ENCODE data around the gene GRM8.

The GRM8 gene

GRCh38 chr7:127253281-127254162, 781 bp upstream of the GRM8 start:
- peak; percentile 87 for DNase-seq (ENCODE audit: low read depth)
- Histone ChIP-seq H3K4me3 (ENCODE audit: low read length) (peak overlapping the region; percentile 88), H3K9me3 (ENCODE audit: control insufficient read depth, low read length) (no peaks in the 10 kb centered on the region), H3K9ac (ENCODE audit: low read length) (peak overlapping the region; percentile 58), H3K27me3 (replicated peaks; ENCODE audit: control insufficient read depth, insufficient read depth, low read length) (peaks cover 69% of the 10 kb centered on the region), H3K36me3 (ENCODE audit: control insufficient read depth, insufficient read depth, low read length, severe bottlenecking) (no peaks in the 10 kb centered on the region), H3K4me1 (ENCODE audit: control insufficient read depth, insufficient read depth, low read length) (peaks cover 15% of the 10 kb centered on the region)

GRCh38 chr7:127252377-127252713, 396 bp downstream of the GRM8 start:
- Histone ChIP-seq H3K4me3 (ENCODE audit: low read length) (peak overlapping the region; percentile 88), H3K4me1 (ENCODE audit: control insufficient read depth, insufficient read depth, low read length) (peaks cover 15% of the 10 kb centered on the region), H3K9me3 (ENCODE audit: control insufficient read depth, low read length) (no peaks in the 10 kb centered on the region), H3K27me3 (replicated peaks; ENCODE audit: control insufficient read depth, insufficient read depth, low read length) (peaks cover 68% of the 10 kb centered on the region), H3K36me3 (ENCODE audit: control insufficient read depth, insufficient read depth, low read length, severe bottlenecking) (no peaks in the 10 kb centered on the region), H3K9ac (ENCODE audit: low read length) (peak overlapping the region; percentile 25)
- DNase-seq (ENCODE audit: low read depth) = no peak

- Histone ChIP-seq H3K9ac (ENCODE audit: low read length) (peak overlapping the region; percentile 25), H3K36me3 (ENCODE audit: control insufficient read depth, insufficient read depth, low read length, severe bottlenecking) (no peaks in the 10 kb centered on the region), H3K9me3 (ENCODE audit: control insufficient read depth, low read length) (no peaks in the 10 kb centered on the region), H3K4me1 (ENCODE audit: control insufficient read depth, insufficient read depth, low read length) (peaks cover 15% of the 10 kb centered on the region), H3K4me3 (ENCODE audit: low read length) (peak overlapping the region; percentile 88), H3K27me3 (replicated peaks; ENCODE audit: control insufficient read depth, insufficient read depth, low read length) (peaks cover 67% of the 10 kb centered on the region)
- peak; percentile 9 for DNase-seq (ENCODE audit: low read depth)
Observed at GRCh38 chr7:127251465-127252376, 1.0 kb downstream of the GRM8 start.

DNA sequence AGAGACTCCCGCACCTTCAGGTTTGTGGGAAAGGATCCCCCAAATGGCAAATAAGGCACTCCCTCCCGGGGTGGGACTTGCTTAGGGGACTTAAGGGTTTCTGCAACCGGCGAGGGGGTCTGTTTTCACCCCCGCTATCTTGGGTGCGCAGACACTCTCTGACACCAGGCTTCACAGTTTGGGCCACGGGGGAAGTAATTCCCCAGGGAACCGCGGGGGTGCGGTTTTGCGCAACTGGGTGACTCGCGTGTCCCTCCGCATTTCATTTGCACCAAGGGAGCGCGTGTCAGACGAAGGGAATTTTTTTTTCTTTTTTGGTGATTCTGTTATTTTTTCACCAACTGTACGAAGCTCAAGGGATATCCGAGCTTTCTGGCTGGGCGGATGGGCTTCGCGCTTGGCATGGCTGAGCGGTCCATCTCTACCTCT, 1.7 kb downstream of the GRM8 start:
- Histone ChIP-seq H3K9ac (ENCODE audit: low read length) (no peak overlapping the region), H3K36me3 (ENCODE audit: control insufficient read depth, insufficient read depth, low read length, severe bottlenecking) (no peaks in the 10 kb centered on the region), H3K4me1 (ENCODE audit: control insufficient read depth, insufficient read depth, low read length) (peaks cover 15% of the 10 kb centered on the region), H3K9me3 (ENCODE audit: control insufficient read depth, low read length) (no peaks in the 10 kb centered on the region), H3K4me3 (ENCODE audit: low read length) (no peak overlapping the region), H3K27me3 (replicated peaks; ENCODE audit: control insufficient read depth, insufficient read depth, low read length) (peaks cover 67% of the 10 kb centered on the region)
- no peak for DNase-seq (ENCODE audit: low read depth)

DNA sequence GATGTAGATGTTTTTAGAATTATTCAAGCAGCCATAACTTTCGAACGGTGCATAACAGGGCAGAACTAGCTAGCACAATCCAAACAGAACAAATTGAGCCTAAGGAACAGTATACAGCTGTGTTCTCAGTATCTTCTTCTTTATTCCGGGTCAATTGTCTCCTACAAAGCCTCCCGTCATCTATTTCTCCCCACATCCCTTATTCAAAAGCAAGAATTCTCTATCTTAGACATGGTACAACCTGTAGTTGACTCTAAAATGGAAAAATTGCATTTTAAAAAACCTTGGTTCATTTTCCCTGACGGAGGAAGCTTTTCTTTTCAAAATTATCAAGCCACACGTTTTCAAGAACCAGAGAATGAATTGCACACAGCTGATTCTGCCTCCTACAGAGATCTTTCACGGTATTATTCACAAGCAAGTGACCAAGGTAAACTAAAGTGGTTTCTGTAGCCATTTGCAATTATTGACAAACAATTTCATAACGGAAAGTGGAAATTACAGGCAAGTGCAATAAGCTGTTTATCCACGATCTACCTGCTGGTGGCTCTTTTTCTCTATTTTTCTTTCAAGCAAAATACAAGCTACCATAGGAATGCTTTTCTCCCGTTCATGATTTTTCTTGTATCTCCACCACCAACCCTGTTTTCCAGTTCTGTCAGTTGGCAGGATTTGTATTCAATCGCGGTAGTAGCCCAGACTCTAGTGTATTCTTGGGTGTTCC, 2.3 kb downstream of the GRM8 start:
- H3K36me3 ChIP-seq (ENCODE audit: control insufficient read depth, insufficient read depth, low read length, severe bottlenecking) = no peaks in the 10 kb centered on the region
- peaks cover 66% of the 10 kb centered on the region for H3K27me3 ChIP-seq (replicated peaks; ENCODE audit: control insufficient read depth, insufficient read depth, low read length)
- no peak overlapping the region for H3K9ac ChIP-seq (ENCODE audit: low read length)
- no peaks in the 10 kb centered on the region for H3K9me3 ChIP-seq (ENCODE audit: control insufficient read depth, low read length)
- no peak for DNase-seq (ENCODE audit: low read depth)
- H3K4me1 ChIP-seq (ENCODE audit: control insufficient read depth, insufficient read depth, low read length) = peaks cover 15% of the 10 kb centered on the region
- H3K4me3 ChIP-seq (ENCODE audit: low read length) = no peak overlapping the region

DNA sequence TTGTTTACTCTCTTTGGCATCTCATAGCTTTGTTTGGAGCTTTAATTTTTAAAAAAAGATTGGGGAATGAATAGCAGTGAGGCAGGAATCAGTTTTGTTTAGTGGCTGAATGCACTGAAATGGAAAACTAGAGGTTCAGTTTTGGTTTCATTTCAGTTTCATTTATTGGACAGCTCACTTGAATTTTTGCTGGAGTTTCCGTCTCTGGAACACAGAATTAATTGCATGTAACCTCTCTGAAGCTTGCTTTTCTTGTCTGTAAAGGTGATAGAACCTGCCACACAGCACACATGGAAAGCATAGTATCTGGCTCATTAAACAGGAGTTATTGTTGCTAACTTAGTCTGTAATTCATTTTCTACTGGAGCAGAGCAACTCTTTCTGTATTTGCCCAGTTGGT, 7.1 kb downstream of the GRM8 start:
- no peak overlapping the region for H3K9ac ChIP-seq (ENCODE audit: low read length)
- H3K4me3 ChIP-seq (ENCODE audit: low read length) = no peak overlapping the region
- no peak for DNase-seq (ENCODE audit: low read depth)
- peaks cover 38% of the 10 kb centered on the region for H3K27me3 ChIP-seq (replicated peaks; ENCODE audit: control insufficient read depth, insufficient read depth, low read length)
- H3K4me1 ChIP-seq (ENCODE audit: control insufficient read depth, insufficient read depth, low read length) = no peaks in the 10 kb centered on the region
- H3K36me3 ChIP-seq (ENCODE audit: control insufficient read depth, insufficient read depth, low read length, severe bottlenecking) = no peaks in the 10 kb centered on the region
- no peaks in the 10 kb centered on the region for H3K9me3 ChIP-seq (ENCODE audit: control insufficient read depth, low read length)

DNA sequence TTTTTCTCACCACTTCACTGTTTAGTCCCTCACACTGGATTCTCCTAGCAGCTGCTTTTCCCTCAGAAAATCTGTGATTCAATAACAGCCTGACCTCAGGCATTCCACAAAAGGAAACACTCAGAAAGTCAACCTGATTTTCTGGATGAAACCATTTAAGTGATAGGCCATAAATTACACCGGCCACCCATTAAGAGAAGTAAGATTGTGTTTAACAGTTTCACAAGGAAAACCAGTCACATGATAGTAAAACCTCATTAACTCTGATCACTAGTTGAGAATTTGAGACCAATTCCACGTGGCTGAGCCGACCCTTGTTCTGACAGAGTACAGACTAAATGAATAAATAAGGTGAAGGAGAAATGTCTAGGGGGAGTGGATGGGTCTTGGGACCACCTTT, 7.7 kb downstream of the GRM8 start:
- Histone ChIP-seq H3K36me3 (ENCODE audit: control insufficient read depth, insufficient read depth, low read length, severe bottlenecking) (no peaks in the 10 kb centered on the region), H3K4me1 (ENCODE audit: control insufficient read depth, insufficient read depth, low read length) (no peaks in the 10 kb centered on the region), H3K9me3 (ENCODE audit: control insufficient read depth, low read length) (no peaks in the 10 kb centered on the region), H3K4me3 (ENCODE audit: low read length) (no peak overlapping the region), H3K27me3 (replicated peaks; ENCODE audit: control insufficient read depth, insufficient read depth, low read length) (peaks cover 32% of the 10 kb centered on the region), H3K9ac (ENCODE audit: low read length) (no peak overlapping the region)
- DNase-seq (ENCODE audit: low read depth) = no peak

DNA sequence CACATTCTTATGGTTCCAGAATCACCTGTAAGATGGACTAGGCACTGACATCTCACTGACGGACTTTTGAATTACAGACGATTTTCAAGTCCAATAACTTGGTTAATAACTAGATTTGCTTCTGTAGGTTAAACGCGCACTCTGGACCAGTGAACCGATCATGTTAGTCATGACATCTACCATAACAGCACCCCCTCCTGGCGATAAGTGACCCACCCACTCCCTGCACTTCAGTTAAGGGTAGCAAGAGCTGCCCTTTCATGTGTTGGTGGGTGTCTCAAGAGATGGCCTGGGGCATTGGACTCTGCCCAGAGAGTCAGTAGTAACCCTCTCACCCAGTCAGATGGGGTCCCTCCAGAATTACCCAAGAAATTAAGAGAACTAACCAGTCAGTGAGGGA, 12.9 kb downstream of the GRM8 start:
- DNase-seq (ENCODE audit: low read depth) = no peak
- no peaks in the 10 kb centered on the region for H3K9me3 ChIP-seq (ENCODE audit: control insufficient read depth, low read length)

GRCh38 chr7:127233630-127234029, 19.1 kb downstream of the GRM8 start:
- Histone ChIP-seq H3K9ac (ENCODE audit: low read length) (no peak overlapping the region), H3K9me3 (ENCODE audit: control insufficient read depth, low read length) (no peaks in the 10 kb centered on the region), H3K36me3 (ENCODE audit: control insufficient read depth, insufficient read depth, low read length, severe bottlenecking) (no peaks in the 10 kb centered on the region), H3K4me3 (ENCODE audit: low read length) (no peak overlapping the region), H3K4me1 (ENCODE audit: control insufficient read depth, insufficient read depth, low read length) (no peaks in the 10 kb centered on the region), H3K27me3 (replicated peaks; ENCODE audit: control insufficient read depth, insufficient read depth, low read length) (peaks cover 3% of the 10 kb centered on the region)
- no peak for DNase-seq (ENCODE audit: low read depth)

More for the DNA sequence above, 12.9 kb downstream of the GRM8 start:
- no peaks in the 10 kb centered on the region for H3K36me3 ChIP-seq (ENCODE audit: control insufficient read depth, insufficient read depth, low read length, severe bottlenecking)
- no peak overlapping the region for H3K9ac ChIP-seq (ENCODE audit: low read length)
- H3K4me3 ChIP-seq (ENCODE audit: low read length) = no peak overlapping the region
- H3K27me3 ChIP-seq (replicated peaks; ENCODE audit: control insufficient read depth, insufficient read depth, low read length) = no peaks in the 10 kb centered on the region
- H3K4me1 ChIP-seq (ENCODE audit: control insufficient read depth, insufficient read depth, low read length) = no peaks in the 10 kb centered on the region

- Histone ChIP-seq H3K4me3 (ENCODE audit: low read length) (no peak overlapping the region), H3K27me3 (replicated peaks; ENCODE audit: control insufficient read depth, insufficient read depth, low read length) (peaks cover 13% of the 10 kb centered on the region), H3K9ac (ENCODE audit: low read length) (no peak overlapping the region), H3K4me1 (ENCODE audit: control insufficient read depth, insufficient read depth, low read length) (no peaks in the 10 kb centered on the region), H3K9me3 (ENCODE audit: control insufficient read depth, low read length) (no peaks in the 10 kb centered on the region), H3K36me3 (ENCODE audit: control insufficient read depth, insufficient read depth, low read length, severe bottlenecking) (no peaks in the 10 kb centered on the region)
- DNase-seq (ENCODE audit: low read depth) = no peak
Observed at GRCh38 chr7:127231415-127231814, 21.3 kb downstream of the GRM8 start.
